NCI-H2196 (cell line): ENCODE measurements around the gene RMRP.
"Not testable (repeated sequence)": the region's sequence is repeated elsewhere in the genome, so short reads cannot be mapped to it uniquely, and the experiment has no call there.

ENCODE experiments used
- DNase-seq: peaks from one replicate; lab custom pipeline; 2025; ENCODE audit not compliant: unreplicated experiment; lab: John Stamatoyannopoulos, UW

Gene RMRP

DNA sequence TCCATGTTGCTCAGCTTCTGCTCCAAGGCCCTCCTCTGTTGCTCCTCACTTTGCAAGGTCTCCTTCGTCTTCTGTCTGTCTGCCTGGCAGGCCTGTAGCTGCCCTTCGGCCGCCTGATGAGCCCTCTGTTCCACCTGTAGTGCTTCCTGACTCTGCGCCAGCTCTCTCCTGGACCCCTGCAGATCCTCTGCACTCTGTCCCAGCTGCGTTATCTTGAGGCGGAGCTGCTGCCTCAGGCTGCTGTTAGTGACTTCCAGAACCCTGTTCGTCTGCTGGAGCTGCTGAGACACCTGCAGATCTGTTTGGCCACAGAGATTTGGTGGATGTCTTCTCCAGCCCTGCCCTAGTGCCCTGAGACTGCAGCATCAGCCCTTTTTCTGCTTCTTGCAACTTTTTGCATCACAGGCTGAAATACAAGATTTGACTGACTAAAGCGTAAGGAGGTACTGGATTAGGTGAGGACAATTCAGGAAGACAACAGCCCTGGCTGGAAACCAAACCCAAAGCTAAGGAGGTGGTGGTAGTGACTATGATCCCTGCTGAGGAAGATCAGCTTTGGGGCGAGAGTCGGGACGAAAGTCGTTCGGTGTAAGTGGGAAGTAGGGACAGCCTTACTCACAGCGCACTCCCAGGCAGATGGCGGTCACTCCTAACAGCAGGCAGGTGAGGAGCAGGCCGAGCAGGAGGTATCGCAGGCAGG, 41.7 kb downstream of the RMRP start:
- no peak for DNase-seq

DNA sequence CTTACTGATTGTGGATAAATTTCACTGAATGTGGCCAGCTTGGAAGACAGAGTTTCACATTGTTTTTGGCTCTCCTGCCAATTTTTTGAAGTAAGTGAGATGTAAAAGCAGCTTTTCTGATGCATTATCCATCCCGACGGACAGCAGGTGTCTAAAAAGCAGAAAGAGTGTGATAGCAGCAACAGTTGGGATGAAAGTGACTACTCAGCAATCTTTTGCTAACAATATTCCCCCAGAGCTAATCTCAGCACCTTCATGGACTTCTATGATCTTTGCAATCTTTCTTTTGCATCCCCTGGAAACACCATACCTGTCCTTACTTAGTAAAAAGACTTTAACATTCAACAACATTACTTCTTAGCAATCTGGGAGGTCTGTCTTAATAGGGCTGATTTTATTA, 45.0 kb downstream of the RMRP start:
- DNase-seq = no peak

DNA sequence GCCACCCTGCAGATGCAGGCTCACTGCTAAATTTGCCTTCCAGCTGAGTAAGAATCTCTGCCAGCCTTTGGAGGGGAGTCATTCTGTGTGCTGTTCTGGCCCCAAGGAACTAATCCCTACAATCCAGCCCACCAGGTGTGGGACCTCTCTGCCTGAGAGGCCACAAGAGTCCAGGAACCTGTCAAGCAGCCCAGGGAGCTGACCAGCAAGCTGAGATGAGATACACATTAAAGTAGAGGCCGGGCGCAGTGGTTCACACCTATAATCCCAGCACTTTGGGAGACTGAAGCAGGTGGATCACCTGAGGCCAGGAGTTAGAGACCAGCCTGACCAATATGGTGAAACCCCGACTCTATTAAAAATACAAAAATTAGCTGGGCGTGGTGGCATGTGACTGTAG, 45.8 kb downstream of the RMRP start:
- DNase-seq = not testable (repeated sequence)

DNA sequence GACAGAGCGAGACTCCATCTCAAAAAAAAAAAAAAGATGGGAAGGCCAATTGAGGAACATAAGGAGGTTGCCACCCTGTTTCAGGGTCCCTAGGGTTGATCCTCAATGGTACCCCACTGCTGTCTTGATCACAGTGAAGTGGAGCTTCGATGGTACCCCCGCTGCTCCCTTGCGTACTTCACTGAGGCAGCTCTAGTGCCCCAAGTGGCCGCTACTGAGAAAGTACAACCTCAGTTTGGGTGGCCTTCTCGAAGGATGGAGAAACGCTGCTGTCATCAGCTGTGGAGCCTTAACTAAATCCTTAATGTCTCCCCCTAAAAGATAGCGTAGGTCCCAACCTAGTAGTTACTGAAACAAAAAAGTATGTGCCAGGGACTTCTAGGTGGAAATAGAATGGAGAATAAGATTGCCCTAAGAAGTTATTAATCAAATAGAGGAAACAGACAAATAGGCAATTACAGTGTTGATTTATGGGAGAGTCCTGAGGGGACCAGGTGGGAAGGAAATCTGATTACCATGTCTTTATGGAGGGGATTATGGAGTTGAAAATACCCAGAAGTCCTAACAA, 46.5 kb downstream of the RMRP start:
- no peak for DNase-seq

DNA sequence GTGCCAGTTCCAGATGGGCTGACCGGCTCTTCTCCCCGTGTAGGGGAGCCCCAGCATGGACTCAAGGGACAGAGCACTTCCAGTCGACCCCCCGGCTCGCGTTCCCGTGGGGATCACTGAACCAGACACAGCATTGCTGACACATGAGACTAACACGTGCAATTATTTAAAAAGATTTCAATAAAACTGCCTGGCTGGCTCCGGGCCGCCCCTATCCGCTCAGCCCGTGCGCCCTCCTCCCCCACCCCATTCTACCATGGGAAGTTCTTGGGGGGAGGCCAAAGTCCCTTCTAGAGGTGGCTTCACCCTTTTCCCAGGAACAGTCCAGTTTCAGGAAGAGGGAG, 48.0 kb downstream of the RMRP start:
- no peak for DNase-seq

DNA sequence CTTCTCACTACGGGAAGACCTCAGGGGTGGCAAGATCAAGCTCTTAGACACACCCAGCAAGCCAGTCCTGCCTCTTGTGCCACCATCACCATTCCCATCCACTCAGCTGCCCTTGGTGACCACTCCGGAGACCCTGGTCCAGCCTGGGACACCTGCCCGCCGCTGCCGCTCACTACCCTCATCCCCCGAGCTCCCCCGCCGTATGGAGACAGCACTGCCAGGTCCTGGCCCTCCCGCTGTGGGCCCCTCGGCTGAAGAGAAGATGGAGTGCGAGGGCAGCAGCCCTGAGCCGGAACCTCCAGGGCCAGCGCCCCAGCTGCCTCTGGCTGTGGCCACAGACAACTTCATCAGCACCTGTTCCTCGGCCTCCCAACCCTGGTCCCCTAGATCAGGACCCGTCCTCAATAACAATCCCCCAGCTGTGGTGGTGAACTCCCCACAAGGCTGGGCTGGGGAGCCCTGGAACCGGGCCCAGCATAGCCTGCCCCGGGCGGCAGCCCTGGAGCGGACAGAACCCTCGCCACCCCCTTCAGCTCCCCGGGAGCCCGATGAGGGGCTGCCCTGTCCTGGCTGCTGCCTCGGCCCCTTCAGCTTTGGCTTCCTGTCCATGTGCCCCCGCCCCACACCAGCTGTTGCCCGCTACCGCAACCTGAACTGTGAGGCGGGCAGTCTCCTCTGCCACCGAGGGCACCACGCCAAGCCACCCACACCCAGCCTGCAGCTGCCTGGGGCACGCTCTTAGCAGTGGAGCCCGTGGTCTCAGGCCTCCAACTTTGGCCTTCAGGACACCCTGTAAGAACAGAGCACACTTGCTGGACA, 48.6 kb downstream of the RMRP start:
- no peak for DNase-seq

DNA sequence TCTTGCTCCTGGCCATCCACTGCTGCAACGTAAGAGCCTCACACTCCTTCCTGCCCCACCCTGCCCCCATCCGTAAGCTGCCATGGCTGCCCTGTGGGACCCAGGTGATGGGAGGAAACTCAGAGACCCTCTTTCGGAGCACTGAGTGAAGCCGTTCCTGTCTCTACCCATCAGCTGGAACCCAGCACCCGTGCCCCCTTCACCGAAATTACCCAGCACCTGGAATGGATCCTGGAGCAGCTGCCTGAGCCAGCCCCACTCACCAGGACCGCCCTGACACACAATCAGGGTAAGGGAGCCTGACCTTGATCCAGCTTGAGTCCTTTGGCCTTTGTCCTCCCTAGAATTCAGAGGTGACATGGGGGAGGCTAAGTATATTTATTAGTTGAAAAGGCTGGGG, 49.6 kb downstream of the RMRP start:
- DNase-seq = no peak
